GM21717 (cell line): ENCODE results near the gene CNTLN.
"Not testable (repeated sequence)": the region's sequence is repeated elsewhere in the genome, so short reads cannot be mapped to it uniquely, and the experiment has no call there.

Source experiments
- ATAC-seq: cut with Tn5 transposase; IDR thresholded peaks from one replicate; pipeline ENCODE4 v1.9.1; 2021; ENCODE audit warnings: mild to moderate bottlenecking, moderate library complexity; ENCODE audit not compliant: unreplicated experiment

Gene CNTLN

DNA sequence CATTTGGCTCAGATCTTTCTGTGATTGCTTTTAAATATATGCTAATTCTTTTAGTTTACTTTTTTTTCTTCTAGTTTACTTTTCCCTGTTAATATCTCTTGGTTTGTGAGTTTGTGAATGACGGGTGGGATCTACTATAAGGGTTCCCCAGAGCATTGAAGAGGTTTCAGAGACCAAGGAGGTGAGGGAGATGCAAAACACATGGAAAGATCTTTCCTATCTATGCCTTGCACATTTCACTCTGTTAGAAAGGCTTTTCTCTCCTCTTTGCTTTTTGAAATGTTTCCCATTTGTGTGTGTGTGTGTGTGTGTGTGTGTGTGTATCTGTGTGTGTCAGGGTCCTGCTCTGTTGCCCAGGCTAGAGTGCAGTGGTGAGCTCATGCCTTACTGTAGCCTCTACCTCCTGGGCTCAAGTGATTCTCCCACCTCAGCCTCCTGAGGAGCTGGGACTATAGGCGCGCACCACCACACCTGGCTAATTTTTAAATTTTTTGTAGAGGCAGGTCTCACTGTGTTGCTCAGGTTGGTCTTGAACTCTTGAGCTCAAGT is 50.7 kb downstream of the CNTLN start:
- ATAC-seq = no peak

DNA sequence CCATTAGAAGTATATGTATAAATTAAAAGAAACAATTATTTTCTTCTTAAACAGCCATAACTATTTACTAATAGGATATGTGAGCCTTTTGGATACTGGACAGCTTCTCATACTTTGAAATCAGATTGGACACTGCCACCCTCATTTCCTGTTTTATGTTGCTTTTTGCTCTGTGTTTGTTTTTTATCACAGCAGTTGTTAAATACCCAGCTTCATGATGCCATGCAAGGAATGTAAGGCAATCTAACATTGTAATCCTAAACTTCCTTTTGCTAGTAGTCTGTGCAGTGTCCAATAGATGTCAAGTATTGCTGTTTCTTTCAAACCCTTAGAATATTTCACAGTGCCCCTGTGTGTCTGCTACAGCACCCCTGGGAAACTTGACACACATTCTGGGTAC is 56.2 kb downstream of the CNTLN start:
- no peak for ATAC-seq

DNA sequence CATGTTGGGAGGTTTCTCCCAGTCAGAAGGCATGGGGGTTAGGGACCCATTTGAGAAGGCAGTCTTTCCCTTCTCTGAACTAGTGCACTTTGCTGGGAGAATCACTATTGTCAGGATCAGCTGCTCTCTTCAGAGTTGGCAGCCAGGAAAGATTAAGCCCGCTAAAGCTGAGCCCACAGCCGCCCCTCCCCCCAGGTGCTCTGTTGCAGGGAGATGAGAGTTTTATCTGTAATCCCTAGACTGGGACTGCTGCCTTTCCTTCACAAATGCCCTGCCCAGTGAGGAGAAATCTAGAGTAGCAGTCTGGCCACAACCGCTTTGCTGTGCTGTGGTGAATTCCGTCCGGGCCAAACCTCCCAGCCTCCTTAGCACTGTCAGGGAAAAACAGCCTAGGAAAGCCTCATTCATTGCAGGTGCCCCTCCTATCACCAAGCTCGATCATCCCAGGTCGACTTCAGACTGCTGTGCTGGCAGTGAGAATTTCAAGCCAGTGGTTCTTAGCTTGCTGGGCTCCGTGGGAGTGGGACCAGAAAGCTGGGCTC is 69.8 kb downstream of the CNTLN start:
- ATAC-seq = no peak

DNA sequence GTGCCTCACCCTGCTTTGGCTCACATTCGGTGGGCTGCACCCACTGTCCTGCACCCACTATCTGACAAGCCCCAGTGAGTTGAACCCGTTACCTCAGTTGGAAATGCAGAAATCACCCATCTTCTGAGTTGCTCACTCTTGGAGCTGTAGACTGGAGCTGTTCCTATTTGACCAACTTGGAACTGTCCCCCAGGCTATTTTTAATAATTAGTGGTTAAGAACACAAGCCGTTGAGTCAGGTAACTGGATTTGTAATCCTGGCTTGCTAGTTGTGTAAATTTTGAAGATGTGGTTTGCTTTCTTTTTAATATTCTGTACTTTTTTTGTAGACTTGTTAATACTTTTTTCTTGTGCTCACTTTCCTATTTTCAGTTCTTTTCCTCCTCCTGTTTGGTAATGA is 81.2 kb downstream of the CNTLN start:
- ATAC-seq = no peak

DNA sequence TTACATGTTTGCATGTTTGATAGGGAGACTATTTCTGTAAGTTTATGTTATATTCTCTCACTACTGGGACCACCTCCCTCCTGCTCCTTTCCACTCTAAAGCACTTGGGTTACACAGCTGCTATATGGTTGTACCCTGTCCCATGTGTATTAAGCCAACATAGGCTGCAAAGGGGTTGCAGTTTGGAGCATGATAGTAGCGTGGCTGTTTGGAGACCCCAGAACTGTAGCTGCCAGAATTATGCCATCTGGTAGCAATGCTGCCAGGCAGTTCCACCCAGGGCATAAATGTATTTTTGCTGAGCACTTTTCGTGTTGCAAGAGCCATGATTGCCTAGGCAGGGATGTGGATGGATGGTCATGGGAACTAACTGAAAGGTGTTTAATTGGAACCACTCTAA is 81.8 kb downstream of the CNTLN start:
- no peak for ATAC-seq

DNA sequence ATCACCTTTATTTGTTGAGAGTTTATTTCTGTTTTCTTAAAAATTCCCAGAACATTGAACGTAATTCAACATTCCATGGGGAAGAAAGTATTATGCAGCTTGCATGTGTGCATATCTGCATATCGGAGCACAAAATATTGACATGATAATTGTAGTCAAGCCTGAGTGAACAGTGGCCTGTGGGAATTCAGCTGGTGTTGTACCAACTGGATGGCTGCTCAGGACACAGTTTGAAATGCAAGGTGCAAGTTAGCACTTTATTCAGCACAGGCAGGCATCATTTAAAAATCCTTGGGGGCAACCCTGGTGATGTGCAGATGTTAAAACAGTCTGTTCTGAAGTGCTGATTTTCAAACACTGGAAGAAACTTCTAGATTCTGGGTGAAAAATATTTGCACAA is 82.4 kb downstream of the CNTLN start:
- no peak for ATAC-seq

DNA sequence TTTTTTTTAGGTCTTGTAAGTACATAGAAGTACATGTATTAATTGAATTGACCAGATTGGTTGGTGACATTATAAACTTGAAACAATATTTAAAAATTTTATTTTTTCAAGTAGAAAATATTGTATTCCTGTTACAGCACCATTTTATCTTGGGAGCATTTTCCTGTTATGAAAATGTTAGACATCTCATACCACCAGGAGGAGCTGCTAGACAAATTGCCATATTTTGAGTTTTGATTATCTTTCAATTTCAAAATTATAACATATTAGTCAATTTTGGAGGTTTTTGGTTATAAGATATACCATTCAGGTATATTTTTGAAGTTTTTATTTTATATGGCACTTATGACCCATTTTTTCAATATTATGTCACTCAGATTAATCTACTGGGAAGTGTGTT is 84.4 kb downstream of the CNTLN start:
- no peak for ATAC-seq

DNA sequence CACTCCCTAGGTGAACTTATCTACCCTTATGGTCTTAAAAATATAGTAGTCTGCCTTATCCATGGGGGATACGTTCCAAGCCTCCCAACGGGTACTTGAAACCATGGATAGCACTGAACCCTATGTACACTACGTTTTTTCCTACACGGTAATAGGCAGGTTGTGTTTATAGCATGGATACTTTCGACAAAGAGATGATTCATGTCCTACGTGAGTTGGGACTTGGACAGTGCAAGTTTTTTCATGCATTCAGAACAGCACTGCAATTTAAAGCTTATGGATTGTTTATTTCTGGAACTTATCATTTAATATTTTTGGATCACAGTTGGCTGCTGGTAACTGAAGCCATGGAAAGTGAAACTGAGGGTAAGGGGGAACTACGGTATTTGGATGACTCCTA is 88.1 kb downstream of the CNTLN start:
- ATAC-seq = no peak

DNA sequence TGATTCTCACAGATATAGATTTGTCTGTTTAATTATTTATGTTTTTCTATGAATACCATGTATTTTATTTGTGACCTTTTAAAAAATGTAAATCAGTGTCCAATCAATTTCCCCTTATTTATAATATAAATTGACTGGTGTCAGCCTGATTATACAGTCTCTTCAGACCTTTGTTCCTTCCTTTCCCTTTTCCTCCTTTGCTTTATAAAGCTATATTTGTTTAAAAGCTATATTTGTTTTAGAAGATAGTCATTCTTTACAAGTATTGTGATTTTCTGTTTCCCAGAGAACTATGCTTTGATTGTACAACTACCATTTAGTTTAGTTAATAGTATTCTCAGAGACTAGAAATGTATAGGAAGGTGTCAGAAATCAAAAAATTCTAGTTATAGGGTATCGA is 90.6 kb downstream of the CNTLN start:
- ATAC-seq = no peak

DNA sequence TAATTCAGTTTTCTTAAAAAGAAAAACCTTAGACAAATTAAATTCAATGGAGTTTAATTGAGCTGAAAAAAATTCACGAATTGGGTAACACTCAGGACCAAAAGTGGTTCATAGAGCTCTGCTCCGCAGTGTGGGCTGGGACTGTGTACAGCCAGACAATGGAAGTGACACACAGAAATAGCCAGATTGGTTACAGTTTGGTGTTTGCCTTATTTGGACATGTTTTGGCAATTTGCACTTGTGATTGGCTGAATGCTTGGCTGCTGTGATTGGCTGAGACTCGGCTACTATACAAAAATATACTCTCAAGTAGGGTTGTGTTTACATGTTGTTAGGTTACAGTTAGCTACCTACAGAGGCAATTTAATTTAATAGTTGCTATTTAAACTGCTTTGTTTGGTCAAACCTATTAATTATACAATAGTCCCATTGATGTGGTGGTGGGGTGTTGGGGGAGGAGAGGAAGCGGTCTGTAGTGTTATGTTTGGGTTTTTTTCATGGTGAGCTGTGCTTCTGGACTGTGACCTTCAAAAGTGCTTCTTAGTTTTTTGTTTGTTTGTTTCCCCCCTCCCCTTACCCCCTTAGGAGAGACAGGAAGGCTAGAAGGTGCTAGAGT is 95.2 kb downstream of the CNTLN start:
- no peak for ATAC-seq

DNA sequence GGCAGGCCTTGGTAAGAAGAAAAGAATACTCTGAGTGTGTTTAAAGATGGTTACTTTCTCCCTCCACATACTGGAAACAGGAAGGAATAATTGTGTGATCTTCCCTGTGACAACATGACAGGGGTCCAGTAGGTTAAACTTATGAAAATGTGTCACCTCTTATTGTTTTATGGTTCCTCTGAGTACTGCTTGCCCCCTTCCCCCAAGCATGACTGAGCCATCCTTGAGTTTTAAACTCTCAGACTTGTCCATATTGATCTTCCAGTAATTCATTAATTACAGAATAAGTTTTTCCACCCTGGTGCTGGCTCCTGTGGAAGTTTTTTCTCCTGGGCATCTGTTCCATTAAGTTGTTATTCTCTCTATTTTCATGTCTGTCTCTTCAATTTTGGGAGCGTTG is 95.8 kb downstream of the CNTLN start:
- no peak for ATAC-seq

DNA sequence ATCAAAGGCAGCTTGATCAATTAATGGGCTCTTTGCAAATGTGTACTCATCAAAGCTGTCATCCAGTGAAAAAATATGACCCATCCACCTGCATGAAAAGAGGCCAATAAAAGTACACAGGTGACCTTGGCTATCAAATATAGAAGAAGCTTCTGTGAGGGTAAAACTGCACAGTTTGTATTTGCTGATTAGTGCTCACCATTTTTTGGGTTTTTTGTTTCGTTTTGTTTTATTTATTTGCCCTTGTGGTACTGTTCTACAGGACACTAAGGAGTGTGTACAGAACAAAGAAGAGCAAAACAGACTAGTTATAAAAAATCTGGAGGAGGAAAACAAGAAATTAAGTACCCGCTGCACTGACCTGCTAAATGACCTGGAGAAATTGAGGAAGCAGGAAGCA is 101.3 kb downstream of the CNTLN start:
- ATAC-seq = no peak

DNA sequence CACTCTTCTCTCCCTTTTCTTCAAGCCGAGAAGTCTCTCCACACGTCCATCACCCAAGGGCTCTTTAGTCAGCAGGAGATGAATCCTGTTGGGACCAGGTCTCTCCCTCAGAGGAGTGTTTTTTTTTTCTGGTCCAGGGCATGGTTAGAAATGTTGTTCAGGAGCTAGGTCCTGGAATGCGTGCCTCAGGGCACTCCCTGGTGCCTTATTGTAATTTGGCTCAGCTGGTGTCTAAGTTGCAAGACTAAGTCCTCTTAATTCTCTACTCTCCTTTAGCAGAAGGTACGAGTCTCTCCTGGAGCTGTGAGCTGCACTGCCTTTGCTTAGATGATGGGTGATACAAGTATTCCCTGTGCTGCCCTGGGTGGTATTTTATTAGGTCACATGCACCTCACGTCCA is 111.9 kb downstream of the CNTLN start:
- ATAC-seq = no peak

DNA sequence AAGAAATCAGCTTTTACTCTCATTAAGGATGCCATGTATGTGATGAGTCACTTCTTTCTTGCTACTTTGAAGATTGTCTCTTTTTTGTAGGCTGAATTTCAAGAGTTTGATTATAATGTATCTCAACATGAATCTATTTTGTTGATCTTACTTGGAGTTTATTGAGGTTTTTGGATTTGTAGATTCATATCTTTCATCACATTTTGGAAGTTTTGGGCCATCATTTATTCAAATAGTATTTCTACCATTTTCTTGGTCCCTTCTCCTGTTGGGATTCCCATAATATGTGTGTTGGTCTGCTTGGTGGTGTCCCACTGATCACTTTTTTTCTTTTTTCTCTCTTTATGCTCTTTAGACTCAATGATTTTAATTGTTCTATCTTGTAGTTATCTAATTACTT is 116.3 kb downstream of the CNTLN start:
- ATAC-seq = no peak

DNA sequence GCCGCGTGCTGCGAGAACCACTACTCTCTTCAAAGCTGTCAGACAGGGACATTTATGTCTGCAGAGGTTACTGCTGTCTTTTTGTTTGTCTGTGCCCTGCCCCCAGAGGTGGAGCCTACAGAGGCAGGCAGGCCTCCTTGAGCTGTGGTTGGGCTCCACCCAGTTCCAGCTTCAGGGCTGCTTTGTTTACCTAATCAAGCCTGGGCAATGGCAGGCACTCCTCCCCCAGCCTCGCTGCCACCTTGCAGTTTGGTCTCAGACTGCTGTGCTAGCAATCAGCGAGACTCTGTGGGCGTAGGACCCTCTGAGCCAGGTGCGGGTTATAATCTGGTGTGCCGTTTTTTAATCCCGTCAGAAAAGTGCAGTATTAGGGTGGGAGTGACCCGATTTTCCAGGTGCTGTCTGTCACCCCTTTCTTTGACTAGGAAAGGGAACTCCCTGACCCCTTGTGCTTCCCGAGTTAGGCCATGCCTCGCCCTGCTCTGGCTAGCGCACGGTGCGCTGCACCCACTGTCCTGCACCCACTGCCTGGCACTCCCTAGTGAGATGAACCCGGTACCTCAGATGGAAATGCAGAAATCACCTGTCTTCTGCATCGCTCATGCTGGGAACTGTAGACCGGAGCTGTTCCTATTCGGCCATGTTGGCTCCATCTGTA is 133.8 kb downstream of the CNTLN start:
- not testable (repeated sequence) for ATAC-seq

DNA sequence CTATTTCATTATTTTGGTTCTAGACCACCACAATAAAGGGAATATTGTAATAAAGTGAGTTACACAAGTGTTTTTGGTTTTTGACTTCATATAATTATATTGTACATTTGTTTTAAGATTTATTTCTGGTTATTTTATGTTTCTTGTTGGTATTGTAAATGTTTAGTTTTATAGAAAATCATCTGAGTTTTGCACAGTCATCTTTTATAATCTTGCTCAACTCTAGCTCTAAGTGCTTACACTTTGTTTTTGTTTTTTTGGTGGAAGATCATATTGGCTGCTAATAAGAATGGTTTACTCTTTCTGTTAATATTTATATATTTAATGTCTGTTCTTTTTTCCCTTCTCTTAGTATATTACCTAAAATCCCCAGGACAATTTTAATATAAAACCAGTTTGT is 135.0 kb downstream of the CNTLN start:
- ATAC-seq = no peak

DNA sequence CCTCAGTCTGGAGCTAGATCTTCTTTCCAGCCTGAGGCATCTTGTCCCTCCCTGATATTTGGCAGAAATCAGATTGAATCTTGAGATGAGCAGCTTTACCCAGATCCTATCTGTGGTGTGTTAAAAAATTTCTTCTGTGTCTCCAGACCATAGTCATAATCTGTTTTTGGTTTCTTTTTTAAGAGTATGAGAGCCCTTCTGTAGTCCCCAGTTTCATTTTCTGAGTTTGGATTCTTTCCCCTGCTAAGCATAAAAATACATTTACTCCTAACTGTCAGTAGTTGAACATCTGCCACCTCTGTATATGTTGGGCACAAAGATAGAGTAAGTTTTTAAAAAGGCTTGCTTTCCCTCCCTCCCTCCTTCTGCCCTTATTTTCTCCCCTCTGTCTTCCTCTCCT is 137.7 kb downstream of the CNTLN start:
- no peak for ATAC-seq

DNA sequence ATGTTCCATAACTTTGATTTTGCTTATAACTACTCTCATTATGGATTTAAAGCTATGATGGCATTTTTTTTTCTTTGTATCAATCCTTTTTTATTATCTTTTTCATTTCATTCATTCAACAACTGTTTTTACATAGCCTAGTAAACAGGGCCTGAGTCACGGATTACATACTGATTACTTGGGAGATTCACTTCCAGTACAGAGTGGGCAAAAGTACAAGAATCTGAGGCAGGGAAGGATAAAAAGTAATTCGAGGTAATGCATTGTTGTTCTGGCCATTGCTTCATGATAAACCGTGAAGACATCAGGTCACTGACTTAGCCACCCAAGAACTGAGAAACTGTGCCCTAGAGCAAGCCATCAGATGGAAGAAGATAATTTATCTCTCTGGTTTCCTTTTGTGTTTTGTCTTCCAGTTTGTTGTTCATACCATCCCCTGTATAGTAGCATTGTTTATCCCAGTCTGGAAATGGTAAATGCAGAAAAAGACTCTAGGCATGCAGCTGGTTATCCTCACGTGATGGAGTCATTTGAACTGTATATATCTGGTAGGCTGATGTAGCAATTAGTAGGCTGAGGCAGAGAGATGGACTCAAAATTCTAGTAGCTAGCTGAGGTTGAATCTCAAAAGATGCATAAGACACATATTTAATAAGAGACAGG is 145.6 kb downstream of the CNTLN start:
- ATAC-seq = no peak

DNA sequence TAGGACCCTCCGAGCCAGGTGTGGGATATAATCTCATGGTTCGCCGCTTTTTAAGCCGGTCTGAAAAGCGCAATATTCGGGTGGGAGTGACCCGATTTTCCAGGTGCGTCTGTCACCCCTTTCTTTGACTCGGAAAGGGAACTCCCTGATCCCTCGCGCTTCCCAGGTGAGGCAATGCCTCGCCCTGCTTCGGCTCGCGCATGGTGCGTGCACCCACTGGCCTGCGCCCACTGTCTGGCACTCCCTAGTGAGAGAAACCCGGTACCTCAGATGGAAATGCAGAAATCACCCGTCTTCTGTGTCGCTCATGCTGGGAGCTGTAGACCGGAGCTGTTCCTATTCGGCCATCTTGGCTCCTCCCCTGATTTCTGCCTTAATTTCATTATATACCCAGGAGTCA is 155.8 kb downstream of the CNTLN start:
- not testable (repeated sequence) for ATAC-seq

DNA sequence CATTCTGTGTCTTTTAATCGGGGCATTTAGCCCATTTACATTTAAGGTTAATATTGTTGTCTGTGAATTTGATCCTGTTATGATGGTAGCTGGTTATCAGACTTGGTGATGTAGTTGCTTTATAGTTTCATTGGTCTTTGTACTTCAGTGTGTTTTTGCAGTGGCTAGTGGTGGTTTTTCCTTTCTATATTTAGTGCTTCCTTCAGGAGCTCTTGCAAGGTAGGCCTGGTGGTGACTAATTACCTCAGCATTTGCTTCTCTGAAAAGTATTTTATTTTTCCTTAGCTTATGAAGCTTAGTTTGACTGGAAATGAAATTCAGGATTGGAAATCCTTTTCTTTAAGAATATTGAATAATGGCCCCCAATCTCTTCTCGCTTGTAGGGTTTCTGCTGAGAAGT is 156.9 kb downstream of the CNTLN start:
- no peak for ATAC-seq

DNA sequence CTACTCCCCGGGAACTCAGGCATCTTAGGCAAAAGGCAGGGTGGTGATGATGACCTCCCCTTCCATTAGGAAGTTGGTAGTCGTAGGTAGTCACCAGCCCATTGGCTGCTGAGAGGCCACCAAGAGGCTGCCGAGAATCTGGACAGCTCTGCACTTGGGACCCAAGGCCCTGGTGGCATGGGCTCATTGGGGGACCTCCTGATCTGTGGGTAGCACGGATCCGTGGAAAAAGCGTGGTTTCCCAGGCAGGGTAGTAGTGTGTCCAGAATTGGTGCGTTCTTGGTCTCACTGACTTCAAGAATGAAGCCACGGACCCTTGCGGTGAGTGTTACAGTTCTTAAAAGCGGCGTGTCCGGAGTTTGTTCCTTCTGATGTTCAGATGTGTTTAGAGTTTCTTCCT is 158.8 kb downstream of the CNTLN start:
- no peak for ATAC-seq
